Measurements from ENCODE around the gene SUGCT. TPM values are rescaled to one million over a fixed set of nuclear protein-coding genes. Genes with fewer than 3 reads are reported as not detected.

The SUGCT gene
- total RNA-seq, 2 experiments from 2014 or later = not detected

DNA sequence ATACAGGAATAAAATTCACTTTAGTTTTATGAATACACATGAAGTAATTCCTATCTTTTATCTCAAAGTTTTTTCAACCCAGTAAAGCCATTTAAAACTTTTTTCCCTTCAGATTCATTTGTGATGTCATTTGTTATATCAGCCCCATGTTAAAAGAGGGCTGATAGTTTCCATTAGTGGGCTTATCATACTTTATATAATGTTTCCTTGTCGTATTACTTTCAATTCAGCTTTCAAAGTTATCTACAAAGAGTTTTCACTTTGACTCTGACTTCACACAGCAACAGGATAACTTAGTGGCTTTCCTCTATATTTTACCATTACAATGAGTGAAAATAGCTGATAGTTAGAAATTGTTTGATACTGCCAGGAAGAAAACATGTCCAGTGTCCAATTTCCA, 484.8 kb downstream of the SUGCT start:
- no peaks in the 10 kb centered on the region for H3K9me3 ChIP-seq (ENCODE audit: low read length)
- no TSS peak for BruUV-seq (replicated peaks)
- TF ChIP-seq, protein P1, sequence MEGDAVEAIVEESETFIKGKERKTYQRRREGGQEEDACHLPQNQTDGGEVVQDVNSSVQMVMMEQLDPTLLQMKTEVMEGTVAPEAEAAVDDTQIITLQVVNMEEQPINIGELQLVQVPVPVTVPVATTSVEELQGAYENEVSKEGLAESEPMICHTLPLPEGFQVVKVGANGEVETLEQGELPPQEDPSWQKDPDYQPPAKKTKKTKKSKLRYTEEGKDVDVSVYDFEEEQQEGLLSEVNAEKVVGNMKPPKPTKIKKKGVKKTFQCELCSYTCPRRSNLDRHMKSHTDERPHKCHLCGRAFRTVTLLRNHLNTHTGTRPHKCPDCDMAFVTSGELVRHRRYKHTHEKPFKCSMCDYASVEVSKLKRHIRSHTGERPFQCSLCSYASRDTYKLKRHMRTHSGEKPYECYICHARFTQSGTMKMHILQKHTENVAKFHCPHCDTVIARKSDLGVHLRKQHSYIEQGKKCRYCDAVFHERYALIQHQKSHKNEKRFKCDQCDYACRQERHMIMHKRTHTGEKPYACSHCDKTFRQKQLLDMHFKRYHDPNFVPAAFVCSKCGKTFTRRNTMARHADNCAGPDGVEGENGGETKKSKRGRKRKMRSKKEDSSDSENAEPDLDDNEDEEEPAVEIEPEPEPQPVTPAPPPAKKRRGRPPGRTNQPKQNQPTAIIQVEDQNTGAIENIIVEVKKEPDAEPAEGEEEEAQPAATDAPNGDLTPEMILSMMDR (conservative IDR thresholded peaks at IDR 0.05; ENCODE audit: low read length) = no peak
- TF ChIP-seq EZH2phosphoT487 (IDR thresholded peaks at IDR 0.05; ENCODE audit: borderline replicate concordance, low read depth, low read length) = no peak
- no peak for DNase-seq (ENCODE audit: low spot score)
- H3K4me1 ChIP-seq (ENCODE audit: insufficient read depth, low read length, poor library complexity, severe bottlenecking) = no peaks in the 10 kb centered on the region
- ChIA-PET CTCF (ENCODE audit: unreplicated experiment) (no interaction called here), POLR2A (no interaction called here)
- no peaks in the 10 kb centered on the region for H3K79me2 ChIP-seq (ENCODE audit: insufficient read depth, low read depth, low read length)
- intact Hi-C loops (cut with micrococcal nuclease; ENCODE audit: unreplicated experiment) = no loop called here
- no peaks in the 10 kb centered on the region for H3K9me2 ChIP-seq (ENCODE audit: insufficient read depth, low read length)
- H4K20me1 ChIP-seq (ENCODE audit: insufficient read depth, low read length) = no peaks in the 10 kb centered on the region
- no peak overlapping the region for H3K4me3 ChIP-seq (ENCODE audit: low read depth, low read length, poor library complexity, severe bottlenecking)
- H3K4me2 ChIP-seq (ENCODE audit: low read length) = no peak overlapping the region
- no peak overlapping the region for H2AFZ ChIP-seq (ENCODE audit: low read length)
- H3K36me3 ChIP-seq (ENCODE audit: insufficient read depth, low read length) = no peaks in the 10 kb centered on the region
- H3K27ac ChIP-seq (ENCODE audit: low read depth, low read length, poor library complexity, severe bottlenecking) = no peak overlapping the region

DNA sequence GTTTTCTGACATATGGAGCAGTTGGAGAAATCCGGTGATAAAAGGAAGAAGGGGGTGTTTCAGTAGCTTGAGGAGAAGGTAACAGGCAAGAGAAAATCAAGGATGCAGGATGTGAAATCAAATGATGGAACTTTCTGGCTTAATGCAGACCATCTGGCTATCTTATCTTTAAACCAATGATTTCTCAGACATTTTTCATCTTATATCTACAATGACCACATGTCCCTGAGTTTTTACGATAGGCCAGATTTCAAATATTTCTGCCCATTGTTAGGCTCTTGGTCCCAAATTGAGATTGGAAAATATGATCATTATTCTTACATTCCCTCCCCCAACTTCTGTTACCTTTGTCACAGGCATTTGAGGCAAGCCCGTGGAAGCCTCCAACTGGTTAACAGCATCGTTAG, 486.8 kb downstream of the SUGCT start:
- intact Hi-C loops (cut with micrococcal nuclease; ENCODE audit: unreplicated experiment) = no loop called here
- H3K4me2 ChIP-seq (ENCODE audit: low read length) = no peak overlapping the region
- CTCF ChIA-PET (ENCODE audit: unreplicated experiment) = no interaction called here
- no peaks in the 10 kb centered on the region for H3K79me2 ChIP-seq (ENCODE audit: insufficient read depth, low read depth, low read length)
- no peaks in the 10 kb centered on the region for H3K4me1 ChIP-seq (ENCODE audit: insufficient read depth, low read length, poor library complexity, severe bottlenecking)
- H3K36me3 ChIP-seq (ENCODE audit: insufficient read depth, low read length) = no peaks in the 10 kb centered on the region
- H3K9me2 ChIP-seq (ENCODE audit: insufficient read depth, low read length) = no peaks in the 10 kb centered on the region
- no peaks in the 10 kb centered on the region for H3K9me3 ChIP-seq (ENCODE audit: low read length)
- no peak for DNase-seq (ENCODE audit: low spot score)
- POLR2A ChIA-PET = no interaction called here
- H2AFZ ChIP-seq (ENCODE audit: low read length) = no peak overlapping the region
- TF ChIP-seq EZH2phosphoT487 (IDR thresholded peaks at IDR 0.05; ENCODE audit: borderline replicate concordance, low read depth, low read length) = no peak
- TF ChIP-seq, protein P1 (conservative IDR thresholded peaks at IDR 0.05; ENCODE audit: low read length) = no peak
- H3K4me3 ChIP-seq (ENCODE audit: low read depth, low read length, poor library complexity, severe bottlenecking) = no peak overlapping the region
- no peaks in the 10 kb centered on the region for H4K20me1 ChIP-seq (ENCODE audit: insufficient read depth, low read length)
- H3K27ac ChIP-seq (ENCODE audit: low read depth, low read length, poor library complexity, severe bottlenecking) = no peak overlapping the region
- BruUV-seq (replicated peaks) = no TSS peak

DNA sequence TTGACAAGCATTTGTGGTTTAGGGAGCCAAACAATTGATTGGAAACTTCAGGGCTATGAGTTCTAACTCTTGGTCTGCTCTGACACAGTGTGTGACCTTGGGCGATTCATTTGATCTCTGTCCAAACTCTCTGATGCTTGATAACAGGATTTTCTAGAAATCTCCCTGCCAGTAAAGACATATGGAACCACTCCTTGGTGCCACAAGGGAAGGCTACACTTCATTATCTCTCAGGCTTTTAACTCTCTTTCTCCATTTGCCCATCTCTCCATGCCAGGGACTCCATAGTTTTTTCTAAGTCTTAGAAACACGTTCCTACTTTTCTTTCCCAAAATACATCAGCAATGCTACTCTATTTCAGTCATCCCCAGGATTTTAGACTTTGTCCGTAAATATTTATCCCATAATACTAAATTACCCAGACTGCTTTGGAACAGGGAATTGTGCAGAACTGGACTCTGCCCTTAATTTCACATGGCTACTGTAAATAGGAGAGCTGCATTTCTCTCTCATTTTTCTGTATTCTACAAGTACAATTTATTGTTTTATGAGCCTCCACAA, 488.2 kb downstream of the SUGCT start:
- ChIA-PET POLR2A (no interaction called here), CTCF (ENCODE audit: unreplicated experiment) (no interaction called here)
- H3K36me3 ChIP-seq (ENCODE audit: insufficient read depth, low read length) = no peaks in the 10 kb centered on the region
- H3K4me2 ChIP-seq (ENCODE audit: low read length) = no peak overlapping the region
- no peak overlapping the region for H3K27ac ChIP-seq (ENCODE audit: low read depth, low read length, poor library complexity, severe bottlenecking)
- H4K20me1 ChIP-seq (ENCODE audit: insufficient read depth, low read length) = no peaks in the 10 kb centered on the region
- no peaks in the 10 kb centered on the region for H3K4me1 ChIP-seq (ENCODE audit: insufficient read depth, low read length, poor library complexity, severe bottlenecking)
- no peak overlapping the region for H3K4me3 ChIP-seq (ENCODE audit: low read depth, low read length, poor library complexity, severe bottlenecking)
- TF ChIP-seq, protein P1 (conservative IDR thresholded peaks at IDR 0.05; ENCODE audit: low read length) = no peak
- no peak for TF ChIP-seq EZH2phosphoT487 (IDR thresholded peaks at IDR 0.05; ENCODE audit: borderline replicate concordance, low read depth, low read length)
- intact Hi-C loops (cut with micrococcal nuclease; ENCODE audit: unreplicated experiment) = no loop called here
- no TSS peak for BruUV-seq (replicated peaks)
- H3K9me3 ChIP-seq (ENCODE audit: low read length) = no peaks in the 10 kb centered on the region
- DNase-seq (ENCODE audit: low spot score) = no peak
- H3K9me2 ChIP-seq (ENCODE audit: insufficient read depth, low read length) = no peaks in the 10 kb centered on the region
- no peak overlapping the region for H2AFZ ChIP-seq (ENCODE audit: low read length)
- no peaks in the 10 kb centered on the region for H3K79me2 ChIP-seq (ENCODE audit: insufficient read depth, low read depth, low read length)

All from OCI-LY7 (cell line).